Panc1 (cell line): ENCODE measurements around the gene SPARC. TPM values are rescaled to one million over a fixed set of nuclear protein-coding genes. Genes with fewer than 3 reads are reported as not detected.

ENCODE experiments used
- ATAC-seq: fragments of 200-7000 bp; cut with Tn5 transposase; 2 replicates; pipeline ENCODE4 v1.9.1; 2020; ENCODE audit warnings: mild to moderate bottlenecking, moderate library complexity
- BruUV-seq: library from RNA; stranded (reverse); fragments of 400-500 nt; replicated peaks from 2 replicates; lab custom pipeline; 2021; lab: Mats Ljungman, UMichigan
- CTCF ChIA-PET: fragments of 300-600 bp; sonication (Branson Sonifier 250); formaldehyde crosslinking; loops from one replicate; lab custom pipeline; 2022; ENCODE audit warnings: antibody characterized with exemption; lab: Charles Lee
- POLR2A ChIA-PET: fragments of 300-600 bp; sonication (Branson Sonifier 250); formaldehyde crosslinking; loops from one replicate; lab custom pipeline; 2022; ENCODE audit warnings: antibody characterized with exemption; lab: Charles Lee
- DNase-seq: peaks from one replicate; pipeline ENCODE4 v3.0.0-alpha.2; 2010; ENCODE audit warnings: low read depth, low spot score
- H3K27ac ChIP-seq: 2 replicates; pipeline ENCODE4 v1.5.1; 2011; ENCODE audit warnings: mild to moderate bottlenecking, low read length, inconsistent platforms
- H3K27me3 ChIP-seq: fragments of 200-500 bp; sonication (Bioruptor generic); 2 replicates; pipeline ENCODE4 v1.6.0; 2014; ENCODE audit warnings: low read length, inconsistent platforms; ENCODE audit not compliant: control insufficient read depth, insufficient read depth
- H3K36me3 ChIP-seq: fragments of 200-500 bp; sonication (Bioruptor generic); 2 replicates; pipeline ENCODE4 v1.5.1; 2014; ENCODE audit warnings: inconsistent platforms, mild to moderate bottlenecking, low read length, moderate library complexity; ENCODE audit not compliant: control insufficient read depth, insufficient read depth
- H3K4me1 ChIP-seq: 2 replicates; pipeline ENCODE4 v1.5.1; 2011; ENCODE audit warnings: inconsistent platforms, mild to moderate bottlenecking, low read length, moderate library complexity; ENCODE audit not compliant: control insufficient read depth, insufficient read depth
- H3K4me3 ChIP-seq, 2 experiments: 2 replicates each; pipeline ENCODE4 v1.5.1; 2011 to 2012; ENCODE audit warnings: low read depth in 2 of 2, low read length in 2 of 2, mild to moderate bottlenecking in 2 of 2, inconsistent platforms in 1 of 2, moderate library complexity in 1 of 2
- H3K9me3 ChIP-seq: fragments of 200-500 bp; sonication (Bioruptor generic); 2 replicates; pipeline ENCODE4 v1.5.1; 2014; ENCODE audit warnings: low read depth, mild to moderate bottlenecking, inconsistent platforms, low read length, moderate library complexity; ENCODE audit not compliant: control insufficient read depth, insufficient read depth
- CTCF ChIP-seq: fragments of 450-650 bp; IDR thresholded peaks from 2 replicates; pipeline ENCODE4 v1.5.1; 2017; ENCODE audit warnings: mild to moderate bottlenecking
- POLR2AphosphoS5 ChIP-seq: IDR thresholded peaks from 2 replicates; pipeline ENCODE4 v1.6.1; 2012; ENCODE audit warnings: mild to moderate bottlenecking, low read depth, low read length, moderate library complexity
- REST ChIP-seq, 2 experiments: IDR thresholded peaks; 2 replicates each; pipeline ENCODE4 v1.6.1; 2011 to 2012; ENCODE audit warnings: low read depth in 2 of 2, control low read depth in 1 of 2, low read length in 1 of 2, mild to moderate bottlenecking in 1 of 2, moderate library complexity in 1 of 2; ENCODE audit not compliant: insufficient read depth in 1 of 2
- SIN3A ChIP-seq: IDR thresholded peaks from 2 replicates; pipeline ENCODE4 v1.6.1; 2012; ENCODE audit warnings: low read depth, mild to moderate bottlenecking, low read length, moderate library complexity, borderline replicate concordance; ENCODE audit not compliant: insufficient read depth
- TCF7L2 ChIP-seq: IDR thresholded peaks from 2 replicates; pipeline ENCODE4 v1.6.1; 2011; ENCODE audit warnings: mild to moderate bottlenecking, low read depth, low read length, inconsistent platforms
- in situ Hi-C: cut with HindIII; loops from 2 replicates; pipeline ENCODE4 v1.10.0; 2016; ENCODE audit warnings: low sequenced_read_pairs, low pct_unique_long_range_greater_than_20kb
- intact Hi-C: fragments of 100-400 bp; cut with micrococcal nuclease; formaldehyde crosslinking; loops from one replicate; pipeline ENCODE4 v1.10.0; 2022; ENCODE audit not compliant: unreplicated experiment
- total RNA-seq: library from RNA; stranded (reverse); gene quantifications from one replicate; pipeline ENCODE4 v1.2.1, GENCODE V29; 2021; ENCODE audit not compliant: unreplicated experiment

SPARC gene
- total RNA-seq, 1 experiment from 2014 or later, result 228 TPM

DNA sequence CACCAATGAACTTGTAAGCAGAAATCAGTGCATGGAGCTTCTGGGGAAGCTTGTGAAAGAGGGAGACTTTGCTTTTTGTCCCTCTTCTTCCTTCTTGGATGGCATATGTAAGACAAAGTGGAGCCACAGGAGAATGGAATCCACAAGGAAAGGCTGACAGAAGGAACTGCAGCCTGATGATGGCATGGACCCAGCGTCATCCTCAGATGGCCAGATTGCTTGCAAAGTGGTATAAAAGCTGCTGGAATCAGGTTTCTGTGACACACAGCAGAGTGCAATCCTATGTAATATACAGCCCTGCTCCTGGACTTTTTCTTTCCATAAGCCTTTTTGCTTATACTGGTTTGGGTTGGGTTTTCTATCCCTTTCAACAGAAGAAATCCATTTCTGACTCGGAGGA, 31.4 kb upstream of the SPARC start:
- POLR2A ChIA-PET, result no interaction called here
- BruUV-seq, result no TSS peak

GRCh38 chr5:151717416-151717815, 30.7 kb upstream of the SPARC start:
- TF ChIP-seq SIN3A (no peak), REST (IDR thresholded peaks at IDR 0.05; ENCODE audit: insufficient read depth in 1 of 2, low read depth in 2 of 2, low read length in 1 of 2) (no peak), TCF7L2 (no peak), CTCF (no peak)
- no peak for DNase-seq
- CTCF ChIA-PET, result no interaction called here
- Histone ChIP-seq H3K9me3 (no peaks in the 10 kb centered on the region), H3K36me3 (no peaks in the 10 kb centered on the region), H3K27ac (peak overlapping the region; percentile 75), H3K4me1 (peaks cover 14% of the 10 kb centered on the region), H3K4me3 (no peak overlapping the region), H3K27me3 (no peaks in the 10 kb centered on the region)
- in situ Hi-C loops, result no loop called here
- POLR2A ChIA-PET, result no interaction called here
- intact Hi-C loops, result no loop called here
- BruUV-seq, result no TSS peak
- ATAC-seq, result peak; percentile 43

More for the DNA sequence above, 31.4 kb upstream of the SPARC start:
- TF ChIP-seq CTCF (no peak), SIN3A (no peak), POLR2AphosphoS5 (no peak), REST (IDR thresholded peaks at IDR 0.05; ENCODE audit: insufficient read depth in 1 of 2, low read depth in 2 of 2, low read length in 1 of 2) (no peak), TCF7L2 (no peak)
- no peaks in the 10 kb centered on the region for H3K27me3 ChIP-seq
- CTCF ChIA-PET, result no interaction called here
- no peaks in the 10 kb centered on the region for H3K36me3 ChIP-seq
- DNase-seq (no peak), ATAC-seq (no peak)
- intact Hi-C loops (no loop called here), in situ Hi-C loops (no loop called here)
- peak overlapping the region; percentile 75 for H3K27ac ChIP-seq
- peaks cover 14% of the 10 kb centered on the region for H3K4me1 ChIP-seq
- no peaks in the 10 kb centered on the region for H3K9me3 ChIP-seq
- no peak overlapping the region for H3K4me3 ChIP-seq
